HG03064 (cell line): ENCODE results near the gene ST6GAL1.
"Not testable (repeated sequence)": the region's sequence is repeated elsewhere in the genome, so short reads cannot be mapped to it uniquely, and the experiment has no call there.

Experiments used
- ATAC-seq: cut with Tn5 transposase; IDR thresholded peaks from one replicate; pipeline ENCODE4 v1.9.1; 2021; ENCODE audit warnings: low read depth; ENCODE audit not compliant: unreplicated experiment

The ST6GAL1 gene

GRCh38 chr3:187041362-187042307 lies 111.3 kb downstream of the ST6GAL1 start:
- ATAC-seq: peak; percentile 44

DNA sequence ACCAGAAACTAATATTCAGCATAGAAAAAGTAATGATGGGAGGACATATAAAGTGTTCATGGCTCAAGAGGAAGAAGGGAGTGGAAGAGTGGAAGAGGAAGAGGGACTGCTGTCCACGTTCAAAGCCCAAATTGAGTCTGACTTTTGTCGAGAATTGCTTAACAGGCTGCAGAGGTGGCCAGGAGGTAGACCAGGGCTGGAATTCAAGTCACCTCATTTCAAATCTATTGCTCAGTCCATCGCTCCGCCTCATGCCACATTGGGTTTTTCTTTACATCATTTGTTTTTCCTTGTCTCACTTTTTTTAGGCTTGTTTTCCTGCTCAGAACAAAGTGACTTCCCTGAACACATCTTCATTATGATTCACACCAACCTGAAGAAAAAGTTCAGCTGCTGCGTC lies 112.0 kb downstream of the ST6GAL1 start:
- no peak for ATAC-seq

- no peak for ATAC-seq
Measured at GRCh38 chr3:187042874-187043458, 112.6 kb downstream of the ST6GAL1 start.

GRCh38 chr3:187044206-187044605 lies 113.9 kb downstream of the ST6GAL1 start:
- ATAC-seq: no peak

DNA sequence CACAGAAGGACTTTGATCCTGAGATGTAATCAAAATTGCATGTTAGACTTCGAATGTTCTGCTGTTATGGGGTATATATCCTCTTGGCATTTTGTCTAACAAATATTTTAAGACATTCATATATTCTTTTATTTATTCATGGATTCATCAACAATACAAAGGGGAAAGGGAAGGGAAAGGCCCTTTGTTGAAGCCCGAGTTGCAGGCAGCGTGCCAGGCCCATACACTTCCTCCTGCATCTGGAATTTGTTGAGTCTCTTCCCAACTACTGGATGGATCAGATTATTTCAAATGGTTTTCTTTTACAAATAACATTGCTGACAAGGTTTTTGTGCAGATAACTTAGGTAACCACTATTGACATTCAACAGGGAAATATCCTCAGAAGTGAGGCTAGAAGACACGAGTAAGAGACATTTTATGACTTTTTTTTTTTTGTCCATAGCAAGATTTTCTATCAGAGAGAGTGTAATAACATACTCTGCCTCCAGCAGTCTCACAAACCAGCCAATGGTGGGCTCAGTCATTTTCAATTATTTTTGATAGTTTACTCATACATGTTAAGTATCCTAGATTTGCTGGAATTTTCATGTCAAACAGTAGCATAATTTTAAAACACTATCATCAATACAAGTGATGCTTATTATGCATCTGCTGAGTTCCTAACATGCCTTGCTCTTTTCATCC lies 114.7 kb downstream of the ST6GAL1 start:
- ATAC-seq: no peak

- no peak for ATAC-seq
Measured at GRCh38 chr3:187046033-187046432, 115.7 kb downstream of the ST6GAL1 start.

- ATAC-seq: no peak
Measured at GRCh38 chr3:187049462-187050101, 119.3 kb downstream of the ST6GAL1 start.

DNA sequence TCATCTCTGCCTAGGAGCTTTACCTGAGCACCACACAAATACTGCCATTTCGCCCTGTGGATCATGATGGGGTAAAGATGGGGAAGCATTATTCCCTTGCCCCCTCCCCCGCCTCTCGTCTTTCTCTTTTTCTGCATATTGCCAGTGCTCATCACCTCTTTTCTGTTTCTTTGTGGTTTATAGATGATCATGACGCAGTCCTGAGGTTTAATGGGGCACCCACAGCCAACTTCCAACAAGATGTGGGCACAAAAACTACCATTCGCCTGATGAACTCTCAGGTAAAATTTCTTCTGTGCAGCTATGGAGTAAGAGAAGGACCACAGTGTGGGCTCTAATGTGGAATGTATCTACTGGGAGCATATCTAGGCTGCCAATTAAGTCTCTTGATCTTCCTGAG lies 120.7 kb downstream of the ST6GAL1 start:
- ATAC-seq: no peak

DNA sequence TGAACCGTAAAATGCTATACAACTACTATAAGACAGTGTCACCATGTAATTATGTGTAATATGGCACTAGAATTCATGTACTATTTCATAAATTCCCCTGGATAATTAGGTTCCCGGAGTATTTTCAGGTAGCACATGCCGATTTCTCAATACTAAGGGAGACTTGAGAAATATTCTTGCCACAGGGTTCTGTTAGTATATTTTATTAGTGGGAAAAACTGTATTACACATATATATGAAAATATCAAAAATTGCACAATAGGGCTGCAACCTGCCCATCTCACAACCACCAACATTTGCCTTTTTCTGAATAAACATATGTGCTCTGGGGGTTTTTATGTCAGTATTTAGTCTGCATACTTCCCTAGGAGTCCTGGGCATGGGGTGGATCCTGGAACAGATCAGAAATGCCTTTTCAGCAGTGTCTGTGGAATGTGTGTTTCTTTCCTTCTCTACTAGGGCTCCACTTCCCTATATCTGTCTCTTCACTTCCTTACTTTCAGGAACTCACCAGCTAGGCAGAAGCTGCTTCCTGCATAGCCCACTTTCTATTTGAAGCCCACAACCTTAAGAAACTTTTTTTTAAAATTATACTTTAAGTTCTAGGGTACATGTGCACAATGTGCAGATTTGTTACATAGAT lies 121.5 kb downstream of the ST6GAL1 start:
- ATAC-seq: no peak

GRCh38 chr3:187052427-187052826 lies 122.1 kb downstream of the ST6GAL1 start:
- not testable (repeated sequence) for ATAC-seq

GRCh38 chr3:187054433-187054832 lies 124.1 kb downstream of the ST6GAL1 start:
- not testable (repeated sequence) for ATAC-seq

GRCh38 chr3:187057803-187058202 lies 127.5 kb downstream of the ST6GAL1 start:
- ATAC-seq: not testable (repeated sequence)

DNA sequence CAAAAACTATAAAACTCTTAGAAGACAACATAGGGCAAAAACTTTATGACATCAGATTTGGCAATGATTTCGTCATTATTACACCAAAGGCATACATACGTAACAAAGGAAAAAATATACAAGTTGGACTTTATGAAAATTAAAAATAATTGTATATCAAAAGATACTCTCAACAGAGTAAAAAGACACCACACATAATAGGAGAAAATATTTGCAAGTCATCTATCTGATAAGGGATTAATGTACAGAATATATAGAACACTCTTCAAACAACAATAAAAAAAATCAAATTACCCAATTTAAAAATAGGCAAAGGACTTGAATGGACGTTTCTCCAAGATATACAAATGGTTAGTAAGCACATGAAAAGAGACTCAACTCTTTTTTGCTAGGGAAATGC lies 131.4 kb downstream of the ST6GAL1 start:
- ATAC-seq: no peak

DNA sequence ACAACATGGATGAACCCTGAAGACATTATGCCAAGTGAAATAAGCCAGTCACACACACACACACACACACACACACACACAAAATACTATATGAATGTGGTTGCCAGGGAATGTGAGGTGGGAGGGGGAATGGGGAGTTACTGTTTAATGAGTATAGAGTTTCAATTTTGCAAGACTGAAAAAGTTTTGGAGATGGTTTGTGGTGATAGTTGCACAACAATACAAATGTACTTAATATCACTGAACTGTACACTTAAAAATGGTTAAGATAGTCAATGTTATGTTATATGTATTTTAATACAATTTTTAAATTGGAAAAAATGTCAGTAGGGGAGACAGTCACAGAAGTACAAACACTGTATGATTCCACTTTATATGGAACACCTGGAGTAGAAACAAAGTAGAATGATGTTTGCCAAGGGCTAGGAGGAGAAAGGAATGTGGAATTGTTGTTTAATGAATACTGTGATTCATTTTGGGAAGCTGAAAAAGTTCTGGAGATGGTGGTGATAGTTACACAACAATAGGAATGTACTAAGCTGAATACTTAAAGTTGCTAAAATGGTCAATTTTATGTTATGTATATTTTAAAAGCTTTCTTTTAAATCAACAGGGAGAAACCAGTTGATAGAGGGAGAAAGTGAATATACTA lies 132.3 kb downstream of the ST6GAL1 start:
- no peak for ATAC-seq

GRCh38 chr3:187063286-187064121 lies 133.2 kb downstream of the ST6GAL1 start:
- no peak for ATAC-seq

GRCh38 chr3:187064210-187065115 lies 134.1 kb downstream of the ST6GAL1 start:
- ATAC-seq: peak; percentile 4

DNA sequence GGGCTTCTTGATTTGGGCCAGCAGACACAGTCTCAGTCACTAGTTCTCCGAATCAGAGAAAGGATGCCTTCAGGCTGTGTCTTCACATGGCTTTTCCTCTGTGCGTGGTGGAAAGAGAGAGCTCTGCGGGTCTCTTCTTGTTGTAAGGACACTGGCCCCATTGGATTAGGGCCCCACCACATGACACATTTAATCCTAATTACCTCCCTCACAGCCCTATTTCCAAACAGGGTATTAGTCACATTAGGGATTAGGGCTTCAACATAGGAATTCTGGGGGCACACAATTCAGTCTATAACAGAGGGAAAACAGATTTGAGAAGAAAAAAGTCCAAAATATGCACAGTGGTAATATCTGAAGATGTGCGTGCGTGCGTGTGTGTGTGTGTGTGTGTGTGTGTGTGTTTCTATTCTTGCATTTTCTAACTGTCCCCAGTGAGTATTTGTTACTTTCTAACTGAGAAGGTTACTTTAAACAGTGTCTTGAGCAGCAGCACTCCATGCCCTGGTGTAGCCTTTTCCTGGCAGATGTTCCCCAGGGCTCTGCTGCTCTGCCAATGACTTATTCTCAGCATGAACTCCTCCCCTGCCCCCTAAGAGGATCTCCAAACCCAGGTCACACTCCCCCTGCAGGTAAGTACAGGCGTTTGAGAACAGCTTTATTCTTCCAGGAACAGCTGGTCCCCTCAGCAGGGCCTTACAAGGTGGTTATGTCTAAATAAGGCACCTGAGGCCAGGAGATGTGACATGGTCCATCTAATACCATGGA lies 136.1 kb downstream of the ST6GAL1 start:
- ATAC-seq: no peak
